Aorta (tissue), 5 donors: ENCODE measurements around the gene NOG. TPM values are rescaled to one million over a fixed set of nuclear protein-coding genes. Genes with fewer than 3 reads are reported as not detected.

Source experiments
- ATAC-seq: fragments of 200-7000 bp; cut with Tn5 transposase; one replicate; pipeline ENCODE4 v1.9.1; 2022; ENCODE audit warnings: moderate library complexity; ENCODE audit not compliant: low FRiP score
- DNase-seq, 2 donors: peaks; one replicate each; pipeline ENCODE4 v3.0.0-alpha.2; 2020
- H3K27ac ChIP-seq, 2 donors: one replicate each; pipeline ENCODE4 v1.5.1; 2013; ENCODE audit warnings: low read length in 2 of 2, mild to moderate bottlenecking in 2 of 2, moderate library complexity in 2 of 2, control low read depth in 1 of 2, inconsistent platforms in 1 of 2, low read depth in 1 of 2
- H3K27me3 ChIP-seq, 2 donors: one replicate each; pipeline ENCODE4 v1.6.1; 2013; ENCODE audit warnings: control low read depth in 1 of 2, low read length in 1 of 2, mild to moderate bottlenecking in 1 of 2, moderate library complexity in 1 of 2; ENCODE audit not compliant: insufficient read depth in 2 of 2, control insufficient read depth in 1 of 2
- H3K36me3 ChIP-seq, 2 donors: one replicate each; pipeline ENCODE4 v1.6.1; 2013; ENCODE audit warnings: control low read depth in 1 of 2, low read length in 1 of 2, mild to moderate bottlenecking in 1 of 2; ENCODE audit not compliant: insufficient read depth in 2 of 2, control insufficient read depth in 1 of 2
- H3K4me1 ChIP-seq, 2 donors: one replicate each; pipeline ENCODE4 v1.6.1; 2013; ENCODE audit warnings: low read length in 2 of 2, control low read depth in 1 of 2, mild to moderate bottlenecking in 1 of 2, moderate library complexity in 1 of 2; ENCODE audit not compliant: insufficient read depth in 2 of 2, control insufficient read depth in 1 of 2
- H3K4me3 ChIP-seq, 2 donors: one replicate each; pipeline ENCODE4 v1.5.1; 2013; ENCODE audit warnings: low read length in 2 of 2, control low read depth in 1 of 2, mild to moderate bottlenecking in 1 of 2
- H3K9me3 ChIP-seq: one replicate; pipeline ENCODE4 v1.6.1; 2013; ENCODE audit warnings: mild to moderate bottlenecking, low read length; ENCODE audit not compliant: control insufficient read depth
- WGBS, 2 donors: extraction: QIAGEN DNeasy Blood & Tissue Kit; methylation state at CpG; one replicate each; pipeline ENCODE4 v1.1.7; 2013; 5-methylcytosine and 5-hydroxymethylcytosine counted together
- intact Hi-C, 2 donors: fragments of 100-400 bp; cut with DNase I; formaldehyde crosslinking; loops; one replicate each; pipeline versions ENCODE4 v1.14.2 to v1.15.0; 2022
- polyA plus RNA-seq, 2 donors: library from polyadenylated mRNA; stranded (reverse); fragments of 200-250 nt; gene quantifications; one replicate each; pipeline ENCODE4 v1.2.3, GENCODE V29; 2013
- total RNA-seq, 2 donors: library from RNA; stranded (reverse); fragmentation: NEBNext Ultra II Directional; extraction: Animal tissue kit (Norgen Biotek cat#: 25700); gene quantifications; one replicate each; pipeline ENCODE4 v1.2.1, GENCODE V29; 2021
- donor health status: healthy with polysubstance abuse.
- donor health status: Bipolar disorder and iron deficiency.
- donor health status: DM: no; HTN: no; CAD: no.
- donor health status: DM: no; HTN: no; CAD: no.
- donor health status: DM: yes; HTN: yes; CAD: no.

Gene NOG
- total and polyA plus RNA-seq, 4 donors = 0.50 to 3.6 (median 0.84) TPM; not detected in 1

DNA sequence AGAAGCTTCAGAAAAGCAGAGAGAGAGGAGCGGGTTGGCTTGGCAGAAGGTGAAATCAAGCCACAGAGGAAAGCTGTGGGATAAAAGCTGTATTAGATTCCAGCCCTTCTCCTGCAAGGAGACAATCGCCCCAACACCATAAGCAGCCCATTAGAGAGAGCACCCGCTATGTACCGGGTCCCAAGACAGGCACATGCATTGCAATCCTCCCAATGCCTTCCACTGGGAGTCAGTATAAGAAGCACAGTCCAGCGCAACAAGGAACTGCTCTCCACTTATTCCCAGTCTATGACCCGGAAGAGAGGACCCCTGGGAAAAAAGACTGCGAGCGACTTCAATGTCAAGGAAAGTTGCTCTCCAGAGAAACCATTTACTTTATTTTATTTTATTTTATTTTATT, 43.8 kb downstream of the NOG start:
- Histone ChIP-seq H3K4me1 (no peaks in the 10 kb centered on the region), H3K36me3 (no peaks in the 10 kb centered on the region), H3K4me3 (no peak overlapping the region), H3K27me3 (peaks cover 0 to 5% of the 10 kb centered on the region in 2 donors), H3K27ac (no peak overlapping the region), H3K9me3 (peaks cover 5% of the 10 kb centered on the region)
- ATAC-seq (no peak), DNase-seq (no peak)
- intact Hi-C loops = no loop called here
- 72 to 74% methylated on average over 8 of the region's 8 CpGs for WGBS, 2 donors

DNA sequence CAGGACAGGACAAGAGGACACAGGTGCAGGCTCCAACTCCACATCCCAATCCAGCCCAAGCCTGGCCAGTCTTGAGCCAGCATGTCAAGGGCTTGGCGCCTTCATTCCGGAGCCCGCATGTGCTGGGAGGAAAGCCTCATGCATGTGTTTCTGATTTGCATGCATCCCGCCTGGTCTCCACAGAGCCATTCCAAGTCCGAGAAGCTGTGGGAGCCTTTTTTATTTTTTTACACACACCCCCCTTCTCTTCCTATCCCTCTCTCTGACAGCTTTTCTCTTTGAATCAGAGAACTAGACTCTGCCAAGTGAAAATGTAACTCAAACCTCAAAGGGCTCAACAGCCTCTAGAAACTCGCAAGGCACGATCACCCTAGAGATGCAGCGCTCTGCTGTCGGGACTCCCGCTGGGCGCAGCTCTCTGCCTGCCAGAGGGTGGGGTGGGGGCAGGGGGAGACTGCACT, 45.1 kb downstream of the NOG start:
- H3K27me3 ChIP-seq = peaks cover 0 to 5% of the 10 kb centered on the region in 2 donors
- H3K4me1 ChIP-seq = no peaks in the 10 kb centered on the region
- peaks cover 5% of the 10 kb centered on the region for H3K9me3 ChIP-seq
- intact Hi-C loops = no loop called here
- DNase-seq (no peak), ATAC-seq (no peak)
- no peak overlapping the region for H3K27ac ChIP-seq
- no peak overlapping the region for H3K4me3 ChIP-seq
- WGBS, 2 donors = 28 to 38% methylated on average over 11 of the region's 11 CpGs
- no peaks in the 10 kb centered on the region for H3K36me3 ChIP-seq

DNA sequence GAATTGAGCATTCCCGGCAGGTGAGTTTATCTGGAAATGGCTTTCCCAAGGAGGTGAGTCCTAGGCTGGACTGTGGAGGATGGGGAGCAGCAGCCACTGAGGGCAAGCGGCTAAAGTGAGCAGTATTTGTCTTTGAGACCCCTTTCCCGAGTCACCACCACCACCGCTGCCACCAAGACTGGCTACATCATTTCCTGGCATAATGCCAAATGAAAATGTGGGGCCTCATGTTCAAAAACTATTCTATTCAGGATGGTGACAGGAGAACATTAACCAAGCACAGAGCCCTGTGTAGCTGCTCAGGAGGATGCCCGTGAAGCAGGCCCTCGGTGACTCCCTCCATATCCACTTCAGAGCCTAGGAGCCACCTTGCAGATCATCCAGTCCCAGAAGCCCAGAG, 46.0 kb downstream of the NOG start:
- H3K27me3 ChIP-seq = peaks cover 0 to 5% of the 10 kb centered on the region in 2 donors
- no peak overlapping the region for H3K27ac ChIP-seq
- H3K4me1 ChIP-seq = no peaks in the 10 kb centered on the region
- intact Hi-C loops = no loop called here
- peaks cover 5% of the 10 kb centered on the region for H3K9me3 ChIP-seq
- ATAC-seq (no peak), DNase-seq (no peak)
- WGBS, 2 donors = 56 to 60% methylated on average over 6 of the region's 6 CpGs
- no peaks in the 10 kb centered on the region for H3K36me3 ChIP-seq
- H3K4me3 ChIP-seq = no peak overlapping the region

- Histone ChIP-seq H3K27me3 (peaks cover 0 to 5% of the 10 kb centered on the region in 2 donors), H3K4me3 (no peak overlapping the region), H3K4me1 (no peaks in the 10 kb centered on the region), H3K36me3 (no peaks in the 10 kb centered on the region), H3K9me3 (peaks cover 5% of the 10 kb centered on the region), H3K27ac (no peak overlapping the region)
- 72% methylated on average over 4 of the region's 4 CpGs for WGBS, 2 donors
- no peak for DNase-seq
- intact Hi-C loops = no loop called here
- no peak for ATAC-seq
Observed at GRCh38 chr17:56640116-56640515, 46.6 kb downstream of the NOG start.

DNA sequence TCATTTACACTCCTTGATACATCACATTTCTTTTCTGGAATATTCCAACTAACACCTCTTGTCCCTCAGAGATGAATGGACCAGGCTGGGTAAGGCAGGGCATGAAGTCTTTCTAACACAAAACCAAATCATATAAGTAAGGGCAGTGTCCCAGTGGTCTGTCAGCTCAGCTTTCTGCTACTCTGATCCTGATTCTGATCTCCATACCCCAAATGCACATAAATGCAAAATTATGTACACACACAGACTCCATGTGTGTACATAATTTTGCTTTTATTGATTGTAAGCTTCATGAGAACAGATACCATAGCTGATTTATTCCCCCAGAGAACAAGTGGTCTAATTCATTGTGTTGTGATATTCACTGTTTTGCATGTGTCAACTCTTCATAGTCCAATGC, 47.9 kb downstream of the NOG start:
- ATAC-seq = no peak
- no peak overlapping the region for H3K27ac ChIP-seq
- peaks cover 0 to 5% of the 10 kb centered on the region in 2 donors for H3K27me3 ChIP-seq
- no peak overlapping the region for H3K4me3 ChIP-seq
- no peaks in the 10 kb centered on the region for H3K4me1 ChIP-seq
- peaks cover 5% of the 10 kb centered on the region for H3K9me3 ChIP-seq
- intact Hi-C loops = no loop called here
- H3K36me3 ChIP-seq = no peaks in the 10 kb centered on the region
- no peak for DNase-seq

DNA sequence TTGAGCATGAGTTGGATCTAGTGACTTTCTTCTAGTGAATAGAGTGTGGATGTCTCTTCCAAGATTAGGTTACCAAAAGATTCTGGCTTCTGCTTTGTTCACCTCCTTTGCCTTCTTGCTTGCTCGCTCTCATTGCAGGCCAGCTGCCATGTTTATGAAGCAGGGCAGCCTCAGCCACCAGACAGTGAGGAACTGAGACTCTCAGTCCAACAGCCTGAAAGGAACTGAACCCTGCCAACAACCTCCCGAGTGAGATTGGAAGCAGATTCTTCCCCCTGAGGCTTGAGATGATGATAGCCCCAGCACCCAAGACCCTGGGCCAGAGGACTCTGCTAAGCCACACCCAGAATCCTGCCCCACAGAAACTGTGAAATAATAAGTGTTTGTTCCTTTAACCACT, 48.4 kb downstream of the NOG start:
- ATAC-seq (no peak), DNase-seq (no peak)
- Histone ChIP-seq H3K36me3 (no peaks in the 10 kb centered on the region), H3K27me3 (peaks cover 0 to 5% of the 10 kb centered on the region in 2 donors), H3K4me3 (no peak overlapping the region), H3K4me1 (no peaks in the 10 kb centered on the region), H3K9me3 (peaks cover 5% of the 10 kb centered on the region), H3K27ac (no peak overlapping the region)
- 52 to 60% methylated on average over 2 of the region's 2 CpGs for WGBS, 2 donors
- intact Hi-C loops = no loop called here

DNA sequence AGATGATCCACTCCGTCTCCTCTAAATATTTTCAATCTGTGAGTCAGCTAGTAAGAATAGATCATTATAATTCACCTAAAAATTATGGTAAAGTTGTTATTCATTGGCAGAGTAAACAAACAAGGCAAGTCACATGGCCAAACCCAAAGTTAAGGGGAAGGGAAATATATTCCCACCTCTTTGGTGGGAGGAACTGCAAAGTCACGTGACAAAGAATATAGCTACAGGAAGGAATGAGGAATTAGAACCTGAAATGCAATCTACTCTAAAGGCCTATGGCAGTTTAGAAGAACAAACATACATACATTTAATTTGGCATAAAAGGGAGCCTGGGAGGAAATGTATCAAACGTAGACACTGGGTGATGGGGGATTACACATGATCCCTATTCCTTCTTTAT, 48.9 kb downstream of the NOG start:
- no peak for ATAC-seq
- Histone ChIP-seq H3K27ac (no peak overlapping the region), H3K36me3 (no peaks in the 10 kb centered on the region), H3K4me1 (no peaks in the 10 kb centered on the region), H3K4me3 (no peak overlapping the region), H3K9me3 (peaks cover 5% of the 10 kb centered on the region), H3K27me3 (peaks cover 0 to 5% of the 10 kb centered on the region in 2 donors)
- no peak for DNase-seq
- 72 to 76% methylated on average over 3 of the region's 3 CpGs for WGBS, 2 donors
- intact Hi-C loops = no loop called here

Other genes starting within 250 kb of the NOG start
- 1 to 10 TPM; 3.3 to 5.0 TPM for gene C17orf67, start 240.2 kb downstream of the NOG start, total RNA-seq
- 1 to 10 TPM; 1.3 to 3.8 TPM for gene C17orf67, start 240.2 kb downstream of the NOG start, polyA plus RNA-seq
- gene DGKE, start 240.5 kb downstream of the NOG start, total RNA-seq = 10 to 100 TPM in 1 of 2 donors, 1 to 10 TPM in 1; 9.9 to 17.1 TPM
- gene DGKE, start 240.5 kb downstream of the NOG start, polyA plus RNA-seq = 1 to 10 TPM in 1 of 2 donors, under 1 TPM in 1; 0.88 to 3.6 TPM